H1 (cell line): ENCODE results near the gene GON4L. TPM values are rescaled to one million over a fixed set of nuclear protein-coding genes. Genes with fewer than 3 reads are reported as not detected.

ENCODE experiments used
- CTCF ChIA-PET: fragments of 300-600 bp; sonication (Branson Sonifier 250); formaldehyde crosslinking; loops from one replicate; lab custom pipeline; 2021; ENCODE audit not compliant: partially characterized antibody; lab: Charles Lee
- POLR2A ChIA-PET: fragments of 300-600 bp; sonication (Branson Sonifier 250); formaldehyde crosslinking; loops from one replicate; lab custom pipeline; 2021; ENCODE audit warnings: inconsistent platforms; ENCODE audit not compliant: partially characterized antibody; lab: Charles Lee
- DNase-seq, 2 experiments: peaks; one replicate each; pipeline versions ENCODE4 v3.0.0 to v3.0.0-alpha.2; 2010 to 2022; ENCODE audit warnings: low spot score in 2 of 2, low read depth in 1 of 2, mixed read lengths in 1 of 2
- FAIRE-seq: peaks from 2 replicates; lab custom pipeline; 2011; peaks lifted over from hg19 to GRCh38; lab: Jason Lieb, UNC
- H2AFZ ChIP-seq: 2 replicates; pipeline ENCODE4 v1.8.1; 2012; ENCODE audit warnings: low read length, inconsistent platforms
- H2AK5ac ChIP-seq: 2 replicates; pipeline ENCODE4 v1.6.1; 2013; ENCODE audit warnings: low read depth, low read length
- H2BK120ac ChIP-seq: replicated peaks from 2 replicates; pipeline ENCODE3; 2013; ENCODE audit warnings: low read depth, low read length, inconsistent platforms
- H2BK12ac ChIP-seq: 2 replicates; pipeline ENCODE4 v1.6.1; 2013; ENCODE audit warnings: low read depth, low read length
- H2BK15ac ChIP-seq: 2 replicates; pipeline ENCODE4 v1.6.1; 2013; ENCODE audit warnings: low read length
- H2BK20ac ChIP-seq: 2 replicates; pipeline ENCODE4 v1.6.1; 2013; ENCODE audit warnings: low read length
- H2BK5ac ChIP-seq: 2 replicates; pipeline ENCODE4 v1.6.1; 2013; ENCODE audit warnings: low read depth, low read length
- H3K14ac ChIP-seq: 2 replicates; pipeline ENCODE4 v1.6.1; 2013; ENCODE audit warnings: inconsistent platforms; ENCODE audit not compliant: insufficient read length
- H3K18ac ChIP-seq: 2 replicates; pipeline ENCODE4 v1.6.1; 2013; ENCODE audit warnings: low read length; ENCODE audit errors: extremely low read depth
- H3K23ac ChIP-seq: 2 replicates; pipeline ENCODE4 v1.6.1; 2013; ENCODE audit warnings: inconsistent platforms; ENCODE audit not compliant: insufficient read length
- H3K23me2 ChIP-seq: 2 replicates; pipeline ENCODE4 v1.6.1; 2013; ENCODE audit warnings: low read depth, low read length
- H3K27ac ChIP-seq: 2 replicates; pipeline ENCODE4 v1.6.1; 2011; ENCODE audit warnings: low read depth, low read length, inconsistent platforms
- H3K27me3 ChIP-seq, 4 experiments: replicated peaks in 1 of 4; 1 replicate in 1 of 4; 2 replicates in 3 of 4; pipeline versions ENCODE4 v1.6.1 to v1.8.1; 2011 to 2013; ENCODE audit warnings: low read length in 3 of 4, mild to moderate bottlenecking in 3 of 4, inconsistent platforms in 2 of 4, mixed read lengths in 2 of 4, moderate library complexity in 1 of 4; ENCODE audit not compliant: control insufficient read depth in 3 of 4, insufficient read depth in 3 of 4; ENCODE audit errors: extremely low read depth in 1 of 4
- H3K36me3 ChIP-seq, 4 experiments: 2 replicates each; pipeline versions ENCODE4 v1.6.1 to v1.8.1; 2011 to 2013; ENCODE audit warnings: mild to moderate bottlenecking in 4 of 4, low read length in 3 of 4, moderate library complexity in 2 of 4, control low read depth in 1 of 4, inconsistent platforms in 1 of 4; ENCODE audit not compliant: insufficient read depth in 4 of 4, control insufficient read depth in 2 of 4
- H3K4ac ChIP-seq: replicated peaks from 2 replicates; pipeline ENCODE3; 2013; ENCODE audit warnings: low read length, low read depth, mixed read lengths, inconsistent platforms; ENCODE audit not compliant: insufficient read length
- H3K4me1 ChIP-seq, 4 experiments: replicated peaks in 1 of 4; 1 replicate in 1 of 4; 2 replicates in 3 of 4; pipeline versions ENCODE4 v1.6.1 to v1.8.1; 2011 to 2013; ENCODE audit warnings: low read length in 3 of 4, inconsistent platforms in 2 of 4, mixed read lengths in 1 of 4; ENCODE audit not compliant: insufficient read depth in 4 of 4, control insufficient read depth in 3 of 4
- H3K4me2 ChIP-seq, 2 experiments: 2 replicates each; pipeline versions ENCODE4 v1.6.1 to v1.8.1; 2011 to 2013; ENCODE audit warnings: low read depth in 2 of 2, low read length in 2 of 2, control low read depth in 1 of 2, inconsistent platforms in 1 of 2, mild to moderate bottlenecking in 1 of 2; ENCODE audit not compliant: insufficient read depth in 1 of 2
- H3K4me3 ChIP-seq, 4 experiments: fragments of 200-600, 300-600 bp in 1 of 4; sonication (generic), shearing (Covaris generic), sonication (Bioruptor Twin) in 1 of 4; 2 replicates each; pipeline versions ENCODE4 v1.5.1 to v1.8.1; 2011 to 2016; ENCODE audit warnings: low read length in 4 of 4, low read depth in 3 of 4, control low read depth in 2 of 4, inconsistent platforms in 2 of 4, mild to moderate bottlenecking in 2 of 4, mixed read lengths in 1 of 4, moderate library complexity in 1 of 4; ENCODE audit not compliant: insufficient read depth in 2 of 4; ENCODE audit errors: extremely low read depth in 1 of 4
- H3K56ac ChIP-seq: replicated peaks from 2 replicates; pipeline ENCODE3; 2013; ENCODE audit warnings: low read depth, mild to moderate bottlenecking, mixed read lengths, low read length, inconsistent platforms; ENCODE audit not compliant: insufficient read length
- H3K79me1 ChIP-seq: 2 replicates; pipeline ENCODE4 v1.6.1; 2013; ENCODE audit warnings: low read depth, low read length, control low read depth
- H3K79me2 ChIP-seq, 2 experiments: 2 replicates each; pipeline versions ENCODE4 v1.6.1 to v1.8.1; 2012 to 2013; ENCODE audit warnings: low read length in 2 of 2, mild to moderate bottlenecking in 2 of 2, inconsistent platforms in 1 of 2; ENCODE audit not compliant: insufficient read depth in 2 of 2, control insufficient read depth in 1 of 2
- H3K9ac ChIP-seq, 4 experiments: replicated peaks in 1 of 4; 1 replicate in 1 of 4; 2 replicates in 3 of 4; pipeline versions ENCODE4 v1.6.1 to v1.8.1; 2011 to 2013; ENCODE audit warnings: low read depth in 3 of 4, low read length in 3 of 4, control low read depth in 2 of 4, mild to moderate bottlenecking in 2 of 4, moderate library complexity in 2 of 4, inconsistent platforms in 1 of 4; ENCODE audit errors: extremely low read depth in 1 of 4
- H3K9me3 ChIP-seq, 2 experiments: 2 replicates each; pipeline versions ENCODE4 v1.6.1 to v1.8.1; 2012 to 2013; ENCODE audit warnings: mild to moderate bottlenecking in 2 of 2, moderate library complexity in 2 of 2, control low read depth in 1 of 2, inconsistent platforms in 1 of 2, low read depth in 1 of 2, low read length in 1 of 2, mixed read lengths in 1 of 2; ENCODE audit not compliant: insufficient read depth in 2 of 2
- H4K20me1 ChIP-seq, 2 experiments: replicated peaks in 1 of 2; 2 replicates each; pipeline versions ENCODE3 to v1.8.1; 2011 to 2013; ENCODE audit warnings: inconsistent platforms in 2 of 2, low read length in 2 of 2, mild to moderate bottlenecking in 1 of 2; ENCODE audit not compliant: insufficient read depth in 2 of 2, control insufficient read depth in 1 of 2
- H4K5ac ChIP-seq: 2 replicates; pipeline ENCODE4 v1.6.1; 2013; ENCODE audit warnings: low read length, low read depth, mixed read lengths, inconsistent platforms; ENCODE audit not compliant: insufficient read length
- H4K8ac ChIP-seq: 2 replicates; pipeline ENCODE4 v1.8.0; 2013; ENCODE audit warnings: mild to moderate bottlenecking, moderate library complexity, low read length, inconsistent platforms; ENCODE audit not compliant: insufficient read depth; ENCODE audit errors: extremely low read depth
- H4K91ac ChIP-seq: replicated peaks from 2 replicates; pipeline ENCODE3; 2013; ENCODE audit warnings: low read length, mixed read lengths, inconsistent platforms; ENCODE audit not compliant: insufficient read length
- ASH2L ChIP-seq: fragments of 200-600, 300-600 bp; sonication (generic); IDR thresholded peaks from one replicate; pipeline ENCODE4 v1.7.1; 2017; ENCODE audit warnings: low read length
- CBX5 ChIP-seq: fragments of 300-800, 300-1000 bp; sonication (generic); IDR thresholded peaks from 2 replicates; pipeline ENCODE4 v1.7.1; 2016; ENCODE audit warnings: antibody characterized with exemption, low read length, low read depth
- MAFK ChIP-seq: IDR thresholded peaks from 2 replicates; pipeline ENCODE4 v1.6.1; 2012; ENCODE audit warnings: low read depth, mild to moderate bottlenecking, improper control_type of control experiment, low read length
- MAX ChIP-seq: IDR thresholded peaks from 2 replicates; pipeline ENCODE4 v1.6.1; 2012; ENCODE audit warnings: inconsistent platforms
- PHF8 ChIP-seq: fragments of 200-600 bp; sonication (generic); conservative IDR thresholded peaks from 2 replicates; pipeline ENCODE4 v1.7.1; 2012; ENCODE audit warnings: low read depth, mild to moderate bottlenecking, inconsistent platforms, low read length, moderate library complexity
- POLR2AphosphoS5 ChIP-seq: IDR thresholded peaks from 2 replicates; pipeline ENCODE4 v1.6.1; 2011; ENCODE audit warnings: low read depth, low read length
- SRF ChIP-seq: IDR thresholded peaks from 2 replicates; pipeline ENCODE4 v1.6.1; 2011; ENCODE audit warnings: mild to moderate bottlenecking, low read depth, low read length, moderate library complexity
- YY1 ChIP-seq: IDR thresholded peaks from 2 replicates; pipeline ENCODE4 v1.6.1; 2011; ENCODE audit warnings: low read depth, mild to moderate bottlenecking, low read length
- WGBS, 2 experiments: shearing (Covaris generic) in 1 of 2; methylation state at CpG; one replicate each; pipeline versions ENCODE4 v1.1.6 to v1.1.7; 2013 to 2015; ENCODE audit warnings: low lambda C conversion rate in 2 of 2, mixed read lengths in 2 of 2, inconsistent platforms in 1 of 2, low coverage in 1 of 2, missing lambda C conversion rate in 1 of 2; ENCODE audit not compliant: insufficient replicate concordance in 2 of 2, insufficient coverage in 1 of 2, insufficient read length in 1 of 2; ENCODE audit errors: extremely low coverage in 1 of 2, missing lambda C conversion rate in 1 of 2; 5-methylcytosine and 5-hydroxymethylcytosine counted together
- polyA plus RNA-seq, 7 experiments: library from polyadenylated mRNA; depleted of rRNA in 3 of 7; stranded (reverse) in 5 of 7; unstranded in 2 of 7; fragments of >200 nt in 5 of 7; fragments of 200-250 nt in 2 of 7; gene quantifications; 1 replicate in 5 of 7; 2 replicates in 1 of 7; 4 replicates in 1 of 7; pipeline versions ENCODE4 v1.2.1 to v1.2.3, GENCODE V29; 2011 to 2013; ENCODE audit warnings: missing spikeins in 2 of 7, mixed read lengths in 2 of 7
- total RNA-seq: library from RNA; stranded (reverse); fragmentation: NEBNext Ultra II Directional; extraction: Animal tissue kit (Norgen Biotek cat#: 25700); gene quantifications from 2 replicates; pipeline ENCODE4 v1.2.1, GENCODE V29; 2021

The GON4L gene
- total and polyA plus RNA-seq, 2 of the 8 experiments (the other 6 are each of a cell fraction or from before 2014, with no cell fraction given): 26.2 to 52.1 TPM

GRCh38 chr1:155834296-155834926 lies 22.6 kb downstream of the GON4L start:
- Histone ChIP-seq H3K4me2 (no peak overlapping the region), H2AK5ac (no peak overlapping the region), H3K4me1 (no peaks in the 10 kb centered on the region), H2BK5ac (no peak overlapping the region), H3K23me2 (no peaks in the 10 kb centered on the region; the same call in 1 of the 2 replicates), H3K79me2 (peaks cover 0 to 18% of the 10 kb centered on the region in 2 experiments; a peak in 2 of 4 replicates), H3K27me3 (no peaks in the 10 kb centered on the region), H3K27ac (peak overlapping the region; percentile 45; the same call in 1 of the 2 replicates), H3K9me3 (no peaks in the 10 kb centered on the region; a peak in 1 of 4 replicates), H3K56ac (no peak overlapping the region), H3K23ac (no peak overlapping the region), H2BK20ac (no peak overlapping the region), H3K36me3 (peaks cover 0 to 2% (median 0%) of the 10 kb centered on the region in 4 experiments; a peak in 2 of 8 replicates), H3K4ac (no peak overlapping the region), H4K20me1 (no peaks in the 10 kb centered on the region), H4K5ac (no peak overlapping the region), H3K14ac (no peak overlapping the region), H2BK12ac (no peak overlapping the region), H3K9ac (no peak overlapping the region; a peak in 2 of 7 replicates), H4K91ac (no peak overlapping the region), H2BK120ac (no peak overlapping the region), H3K18ac (no peak overlapping the region), H2AFZ (no peak overlapping the region), H3K4me3 (no peak overlapping the region), H3K79me1 (peaks cover 7% of the 10 kb centered on the region), H2BK15ac (no peak overlapping the region), H4K8ac (no peak overlapping the region)
- TF ChIP-seq CBX5: no peak
- TF ChIP-seq ASH2L: no peak
- TF ChIP-seq YY1: peak; percentile 49; the same call in 1 of the 2 replicates
- TF ChIP-seq POLR2AphosphoS5: no peak
- peak; percentile 92 for TF ChIP-seq SRF
- TF ChIP-seq MAFK: no peak
- TF ChIP-seq MAX: no peak
- TF ChIP-seq PHF8: no peak
- ChIA-PET CTCF (interaction anchor here (0.7 kb wide), 1 partner anchor 313 kb away, joined by 3 read pairs; no protein-coding TSS in a partner anchor), POLR2A (interaction anchor here (1.0 to 1.5 kb wide), 2 partner anchors 14 to 29 kb away, joined by 3 read pairs; no protein-coding TSS in a partner anchor)
- DNase-seq: no peak
- FAIRE-seq: no peak
- 93% methylated on average over 6 of the region's 11 CpGs; no CpG with 5 or more reads in 1 of the 2 experiments for WGBS, 2 experiments
